HG03175 (cell line): ENCODE results near the gene GPR143.
"Not testable (repeated sequence)": the region's sequence is repeated elsewhere in the genome, so short reads cannot be mapped to it uniquely, and the experiment has no call there.

Experiments used
- ATAC-seq: cut with Tn5 transposase; IDR thresholded peaks from one replicate; pipeline ENCODE4 v1.9.1; 2021; ENCODE audit warnings: mild to moderate bottlenecking, moderate library complexity; ENCODE audit not compliant: unreplicated experiment

The GPR143 gene

DNA sequence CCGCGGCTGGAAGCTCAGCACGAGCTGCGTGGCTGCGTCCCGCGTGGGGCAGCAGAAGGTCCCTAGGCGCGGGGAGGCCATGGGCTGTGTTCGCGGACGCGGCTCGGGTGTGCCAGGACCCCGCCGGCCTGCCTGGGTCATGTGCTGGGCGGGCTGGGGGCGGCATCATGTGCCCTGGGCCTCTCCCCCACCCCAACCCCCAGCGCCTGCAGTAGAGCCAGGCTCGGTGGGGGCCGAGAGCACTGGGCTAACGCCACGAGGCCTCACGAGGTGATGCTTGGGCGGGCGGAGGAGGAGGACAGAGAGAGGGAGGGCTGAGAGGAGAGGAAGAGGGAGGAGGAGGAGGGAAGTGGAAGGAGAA lies at the start of gene GPR143:
GPR143 (minus strand) TSS at position 111 of the 361 bp plus-strand sequence; CDS start at position 81, 30 bp downstream.
- ATAC-seq = no peak

DNA sequence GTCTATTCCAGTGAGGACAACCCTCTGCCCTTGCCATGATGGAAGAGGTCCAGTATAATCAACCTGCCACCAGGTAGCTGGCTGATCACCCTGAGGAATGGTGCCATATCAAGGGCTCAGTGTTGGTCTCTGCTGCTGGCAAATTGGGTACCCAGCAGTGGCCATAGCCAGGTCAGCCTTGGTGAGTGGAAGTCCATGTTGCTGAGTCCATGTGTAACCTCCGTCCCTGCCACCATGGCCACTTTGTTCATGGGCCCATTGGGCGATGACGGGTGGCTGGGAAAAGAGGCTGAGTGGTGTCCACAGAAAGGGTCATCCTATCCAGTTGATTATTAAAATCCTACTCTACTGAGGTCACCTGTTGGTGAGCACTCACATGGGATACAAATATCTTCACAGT lies 45.4 kb upstream of the GPR143 start:
- ATAC-seq = not testable (repeated sequence)

DNA sequence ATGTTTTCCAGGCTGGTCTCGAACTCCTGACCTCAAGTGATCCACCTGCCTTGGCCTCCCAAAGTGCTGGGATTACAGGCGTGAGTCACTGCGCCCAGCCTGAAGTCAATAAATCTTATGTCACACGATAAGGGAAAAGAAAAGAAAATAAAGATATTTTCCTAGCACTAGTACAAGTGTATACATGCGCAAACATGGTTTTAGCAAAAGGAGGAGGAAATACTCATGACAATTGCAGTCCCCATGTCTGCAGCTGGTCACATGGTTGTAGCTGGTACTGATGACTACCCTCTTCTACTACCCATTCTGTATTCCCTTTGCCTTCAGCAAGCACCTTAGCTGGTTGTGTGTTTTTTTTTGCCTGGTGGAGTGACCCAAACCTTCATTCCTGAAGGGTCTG lies 44.2 kb upstream of the GPR143 start:
- not testable (repeated sequence) for ATAC-seq

DNA sequence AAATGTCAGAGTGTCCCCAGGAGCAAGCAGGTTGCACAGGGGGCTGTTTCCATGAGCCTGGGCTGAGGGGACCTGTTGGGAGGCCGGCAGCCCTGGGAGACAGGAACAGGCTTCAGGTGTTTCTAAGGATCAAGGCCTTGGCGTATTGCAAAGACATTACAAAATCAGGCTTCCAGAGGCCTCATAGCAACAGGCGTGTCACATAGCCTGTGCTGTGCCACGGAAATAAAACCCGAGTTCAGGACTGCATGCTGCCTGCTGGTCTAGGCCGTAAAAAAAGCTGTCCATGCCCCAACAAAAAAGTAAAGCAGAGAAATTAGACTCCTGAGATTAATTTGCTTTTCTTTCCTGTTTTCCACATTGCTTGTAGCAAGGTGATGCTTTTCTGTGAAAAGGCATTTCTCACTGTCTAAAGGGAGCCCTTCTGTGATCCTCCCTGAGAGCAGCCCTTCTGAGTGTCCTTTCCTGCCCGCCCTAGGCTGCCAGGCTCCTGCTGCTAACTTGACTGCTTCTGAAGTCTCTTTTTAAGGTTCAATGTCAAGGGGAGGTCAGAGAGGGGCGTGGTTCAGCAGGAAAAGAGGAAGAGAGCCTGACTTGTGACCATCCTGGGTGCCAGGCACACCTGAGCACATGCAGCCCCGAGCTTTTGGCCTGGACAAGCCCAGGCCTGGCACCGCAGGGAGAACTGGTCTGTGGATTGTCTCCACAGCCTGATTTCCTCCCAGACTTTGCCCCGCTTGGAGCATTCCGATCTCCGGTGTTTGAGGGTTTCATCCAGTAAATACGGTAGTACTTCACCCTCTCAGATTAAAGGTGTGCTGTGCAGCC lies 41.9 kb upstream of the GPR143 start:
- no peak for ATAC-seq

DNA sequence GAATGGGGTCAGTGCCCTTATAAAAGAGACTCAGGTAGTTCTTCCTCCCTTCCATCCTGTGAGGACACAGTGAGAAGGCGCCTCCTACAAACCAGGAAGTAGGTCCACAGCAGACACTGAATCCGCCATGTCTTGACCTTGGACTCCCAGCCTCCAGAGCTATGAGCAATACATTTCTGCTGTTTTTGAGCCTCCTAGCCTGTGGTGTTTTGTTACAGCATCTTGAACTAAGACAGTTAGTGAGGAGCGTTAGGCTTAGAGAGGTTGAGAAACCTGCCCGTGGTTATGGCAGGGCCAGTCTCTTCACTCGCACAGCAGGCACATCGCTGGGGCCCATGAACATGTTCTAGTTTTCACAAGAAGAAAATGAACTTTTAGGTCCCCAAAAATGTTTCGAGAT lies 40.3 kb upstream of the GPR143 start:
- ATAC-seq = no peak

DNA sequence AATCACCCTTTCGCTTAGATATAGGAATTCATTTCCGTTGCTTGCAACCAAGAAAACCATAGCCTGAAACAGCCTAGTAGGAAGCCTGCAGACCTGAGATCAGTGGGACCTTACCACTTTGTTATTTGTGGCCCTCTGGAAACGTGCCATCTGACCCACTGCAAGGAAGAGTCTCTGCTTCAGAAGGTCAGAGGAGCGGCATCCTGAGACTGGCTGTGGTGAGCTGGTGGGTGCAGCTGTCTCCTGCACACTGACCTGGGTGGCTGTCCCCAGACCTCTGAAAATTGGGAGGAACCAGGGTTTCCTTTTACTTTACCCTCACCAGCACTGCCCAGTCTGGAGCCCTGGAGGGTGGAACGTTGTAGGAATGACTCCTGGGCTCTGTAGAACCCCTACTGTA lies 38.8 kb upstream of the GPR143 start:
- no peak for ATAC-seq

DNA sequence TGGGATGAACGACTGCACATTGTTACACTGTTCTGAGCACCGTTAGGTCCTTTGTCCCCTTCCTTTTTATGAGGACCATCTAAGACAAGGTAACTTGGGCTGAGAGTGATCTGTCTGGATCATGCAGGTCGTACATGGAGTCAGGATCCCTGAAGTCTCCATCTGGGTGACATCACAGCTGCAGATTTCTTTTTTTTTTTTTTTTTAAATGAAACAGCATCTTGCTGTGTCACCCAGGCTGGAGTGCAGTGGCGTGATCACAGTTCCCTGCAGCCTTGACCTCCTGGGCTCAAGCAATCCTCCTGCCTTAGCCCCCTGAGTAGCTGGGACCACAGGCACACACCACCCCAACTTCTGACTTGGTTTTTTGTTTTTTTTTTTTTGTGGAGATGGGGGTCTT lies 37.1 kb upstream of the GPR143 start:
- ATAC-seq = no peak

DNA sequence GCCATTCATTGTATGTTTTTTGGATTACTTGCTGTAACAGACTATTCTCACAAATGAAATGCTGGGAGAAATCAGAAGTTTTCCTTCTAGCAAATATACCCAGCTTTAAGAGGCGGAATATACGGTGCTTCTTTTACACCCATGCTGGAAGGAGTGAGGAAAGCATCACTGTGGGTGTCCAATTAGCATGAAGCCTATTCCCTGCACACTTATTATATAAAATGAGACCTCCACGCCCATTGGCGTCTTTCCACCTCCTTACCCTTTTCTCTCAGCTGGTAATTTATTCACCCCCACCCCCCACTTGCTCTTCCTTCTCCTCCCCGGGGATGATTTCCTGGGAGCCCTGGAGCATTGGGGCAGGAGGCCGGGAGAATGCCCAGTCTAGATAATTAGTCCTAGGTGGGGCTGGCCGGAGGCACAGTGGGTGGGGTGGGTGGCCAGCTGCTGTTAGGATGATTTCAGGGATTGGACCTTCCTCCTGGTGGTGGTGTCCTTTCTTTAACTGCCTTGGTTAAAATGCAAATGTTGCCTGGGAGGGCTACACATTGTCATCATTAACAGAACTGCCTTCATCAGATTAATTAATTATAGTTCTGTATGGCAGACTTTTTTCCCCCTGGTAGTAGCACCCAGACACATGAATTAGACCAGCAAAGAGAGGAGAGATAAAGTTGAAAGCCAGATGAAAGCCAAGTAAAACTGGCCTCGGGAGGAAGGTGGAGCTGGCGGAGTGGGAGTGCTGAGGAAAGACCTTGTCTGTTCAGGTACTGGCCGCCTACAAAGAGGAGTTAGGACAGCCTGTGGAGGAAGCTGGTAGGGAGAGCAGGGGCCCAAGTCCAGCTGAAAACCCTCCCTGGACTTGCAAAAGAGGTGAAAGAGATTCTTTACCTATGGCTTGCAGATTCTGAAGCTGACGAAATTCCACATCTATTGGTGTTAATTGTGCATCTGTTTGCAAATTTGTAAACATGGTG lies 32.0 kb upstream of the GPR143 start:
- ATAC-seq = no peak

DNA sequence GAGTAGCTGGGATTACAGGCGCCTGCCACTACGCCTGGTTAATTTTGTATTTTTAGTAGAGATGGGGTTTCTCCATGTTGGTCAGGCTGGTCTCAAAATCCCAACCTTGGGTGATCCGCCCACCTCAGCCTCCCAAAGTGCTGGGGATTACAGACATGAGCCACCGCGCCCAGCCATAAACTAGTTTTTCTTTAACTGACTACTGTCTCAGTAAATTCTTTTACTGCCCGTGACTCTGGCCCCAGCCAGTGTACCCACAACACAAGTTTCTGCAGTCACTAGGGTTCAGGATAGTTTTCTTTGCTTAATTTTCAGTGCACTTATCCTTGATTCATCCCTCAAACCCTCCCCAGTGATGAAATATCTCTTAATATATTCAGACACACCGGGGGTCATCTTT lies 28.8 kb upstream of the GPR143 start:
- no peak for ATAC-seq

DNA sequence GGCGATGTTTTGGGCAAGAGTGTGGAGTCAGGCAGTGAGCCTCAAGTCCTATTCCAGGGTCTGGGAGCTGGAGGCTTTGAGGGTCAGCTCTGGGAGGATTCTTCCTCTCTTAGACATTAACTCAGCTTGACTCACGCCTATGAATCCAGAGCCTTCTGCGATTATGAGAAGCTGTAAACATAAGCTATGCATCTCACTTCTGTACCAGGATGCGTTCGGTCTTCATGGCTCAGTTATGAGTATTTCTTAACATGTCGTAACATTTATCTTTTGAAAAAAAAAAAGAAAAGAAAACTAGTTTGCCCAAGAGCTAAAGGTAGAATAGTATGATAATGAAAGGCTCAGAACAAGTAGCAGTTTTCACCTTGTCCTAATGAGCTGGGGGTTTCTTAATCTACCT lies 25.2 kb upstream of the GPR143 start:
- ATAC-seq = no peak

DNA sequence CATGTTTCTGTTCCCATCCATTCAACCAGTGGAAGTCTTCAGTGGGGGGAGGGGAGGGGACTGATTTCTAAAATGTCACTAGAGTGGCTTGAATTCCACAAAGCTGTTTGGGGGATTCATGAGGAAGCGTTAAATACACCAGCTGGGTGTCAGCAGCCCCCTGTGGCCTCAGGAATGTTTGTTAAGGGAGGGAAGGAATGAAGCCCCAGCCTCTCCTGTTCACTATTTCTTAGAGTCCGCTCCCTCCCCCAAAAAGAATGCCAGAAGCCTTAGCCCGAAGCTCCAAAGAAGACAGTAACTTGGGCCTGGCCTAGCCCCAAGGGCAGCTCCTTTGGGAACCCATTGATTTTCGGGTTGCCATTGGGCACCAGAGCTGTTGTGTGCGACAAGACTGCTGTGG lies 23.9 kb upstream of the GPR143 start:
- ATAC-seq = no peak

DNA sequence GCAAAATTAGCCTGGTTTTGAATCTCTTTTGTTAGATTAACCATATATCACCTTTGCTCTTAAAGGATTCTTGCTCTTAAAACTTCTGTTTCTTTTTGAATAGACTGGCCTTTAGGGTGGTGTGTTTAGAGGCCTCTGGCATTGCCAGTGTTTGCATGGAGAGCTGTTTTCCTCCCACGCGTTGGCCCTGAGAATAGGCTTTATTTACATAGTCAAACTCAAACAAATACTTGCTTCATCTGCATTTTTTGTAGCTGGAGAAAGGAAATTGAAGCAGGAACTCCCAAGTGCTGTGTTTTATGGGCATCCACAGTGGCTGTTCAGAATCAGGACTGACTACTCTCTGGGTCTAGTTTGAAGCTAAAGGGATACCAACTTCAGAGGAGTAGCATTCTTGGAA lies 23.3 kb upstream of the GPR143 start:
- no peak for ATAC-seq

DNA sequence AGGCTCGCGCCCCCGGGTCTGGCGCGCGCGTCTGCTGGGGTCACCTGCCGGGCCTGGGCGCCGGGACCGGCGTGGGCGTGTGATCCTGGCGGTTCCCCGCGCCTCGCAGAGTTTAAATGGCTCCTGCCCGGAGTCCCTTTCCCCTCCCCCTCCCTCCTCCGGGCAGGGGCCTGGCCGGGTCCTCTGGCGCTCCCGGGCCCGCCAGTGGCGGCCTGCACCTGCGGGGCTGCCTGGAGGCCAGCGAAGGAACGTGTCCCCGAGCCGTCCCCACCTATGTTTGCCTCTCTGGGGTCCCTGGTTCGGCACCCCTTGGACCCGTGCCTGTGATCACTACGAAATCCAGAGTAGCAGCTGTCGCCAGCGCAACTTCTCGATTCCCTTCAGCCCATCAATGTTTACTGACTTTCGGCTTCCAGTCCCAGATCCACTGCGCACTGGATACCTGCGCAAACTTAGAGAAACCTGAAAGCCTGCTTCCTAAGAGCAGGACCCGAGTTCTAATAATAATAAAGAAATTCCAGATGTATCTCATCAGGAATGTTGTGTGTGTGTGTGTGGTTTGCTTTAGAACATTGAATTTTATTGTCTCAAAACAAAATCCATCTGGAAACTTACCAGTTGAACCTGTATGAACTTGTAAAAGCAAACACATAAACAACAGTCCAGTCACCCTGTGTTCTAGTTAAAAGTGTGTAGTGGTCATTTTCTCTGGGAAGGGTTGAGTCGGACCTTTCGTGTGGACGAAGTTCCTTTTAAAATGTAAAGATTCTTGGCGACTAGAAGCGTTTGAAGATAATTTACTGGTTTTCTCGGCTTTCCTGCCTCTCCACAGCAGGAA lies 21.4 kb upstream of the GPR143 start:
- ATAC-seq = no peak

DNA sequence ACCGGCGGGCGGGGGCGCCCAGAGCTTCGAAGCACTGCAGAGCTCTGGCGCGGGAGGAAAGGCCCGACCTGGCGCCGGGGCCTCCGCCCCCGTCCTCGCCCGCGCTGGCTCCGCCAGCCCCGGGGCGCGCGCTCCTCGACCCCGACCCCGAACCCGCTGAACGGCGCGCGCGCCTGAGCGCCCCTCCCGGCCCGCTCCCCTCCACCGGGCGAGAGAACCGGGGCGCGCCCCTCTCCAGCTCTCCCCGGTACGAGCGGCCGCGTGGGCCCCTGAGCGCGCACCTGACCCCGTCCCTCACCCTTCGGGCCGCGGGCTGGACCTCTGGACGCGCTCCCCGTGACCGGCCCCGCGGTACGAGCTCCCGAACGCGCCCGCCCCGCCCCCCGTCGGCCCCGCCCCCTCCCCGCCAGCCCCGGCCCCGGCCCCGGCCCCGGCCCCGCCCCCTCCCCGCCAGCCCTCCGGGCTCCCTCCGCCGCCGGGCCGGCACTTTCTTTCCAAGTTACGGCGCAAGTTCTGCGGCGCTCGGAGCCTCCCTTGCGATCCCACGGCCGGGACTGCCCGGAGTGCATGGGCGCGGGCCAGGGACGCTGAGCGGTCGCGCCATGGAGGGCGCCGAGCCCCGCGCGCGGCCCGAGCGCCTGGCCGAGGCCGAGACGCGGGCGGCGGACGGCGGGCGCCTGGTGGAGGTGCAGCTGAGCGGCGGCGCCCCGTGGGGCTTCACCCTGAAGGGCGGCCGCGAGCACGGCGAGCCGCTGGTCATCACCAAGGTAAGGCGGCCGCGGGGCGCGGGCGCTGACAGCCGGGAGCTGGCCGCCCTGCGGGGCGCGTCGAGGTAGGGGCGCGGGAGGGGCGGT lies 20.5 kb upstream of the GPR143 start, which contains the start of gene SHROOM2:
SHROOM2 (plus strand) TSS at position 486 of the 854 bp plus-strand sequence; CDS start at position 603, 117 bp downstream.
- ATAC-seq = no peak

DNA sequence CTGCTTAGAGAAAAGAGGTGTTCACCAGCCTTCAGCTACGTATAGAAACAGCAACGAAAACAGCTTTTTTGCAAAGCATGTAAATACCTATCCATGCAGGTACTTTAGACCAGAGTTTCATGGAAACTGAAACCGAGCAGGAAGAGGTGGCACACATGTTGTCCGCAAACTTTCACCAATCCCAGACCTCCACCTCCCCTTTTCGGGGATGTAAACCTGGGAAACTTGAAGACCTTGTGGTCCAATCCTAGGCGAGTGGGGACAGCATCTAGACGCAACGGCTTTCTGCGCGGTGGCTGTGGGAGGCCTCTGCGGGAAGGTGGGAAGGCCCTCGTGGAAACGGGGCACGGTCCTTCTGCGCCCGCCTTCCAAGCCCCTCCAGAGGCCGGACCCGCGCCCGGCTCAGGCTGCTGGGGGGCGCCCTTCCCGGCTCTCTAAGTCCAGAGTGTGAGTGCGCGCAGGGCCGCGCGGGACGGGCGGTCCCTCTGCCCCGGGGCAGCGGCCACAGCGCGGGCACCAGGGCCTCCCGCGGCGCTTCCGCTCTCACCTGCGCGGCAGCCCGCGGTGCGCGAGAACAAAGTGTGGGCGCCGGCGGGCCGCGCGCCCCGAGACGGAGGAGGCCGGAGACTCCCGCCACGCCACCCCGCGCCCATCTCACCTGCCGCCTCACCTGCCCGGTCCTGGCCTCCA lies 19.8 kb upstream of the GPR143 start:
- no peak for ATAC-seq

DNA sequence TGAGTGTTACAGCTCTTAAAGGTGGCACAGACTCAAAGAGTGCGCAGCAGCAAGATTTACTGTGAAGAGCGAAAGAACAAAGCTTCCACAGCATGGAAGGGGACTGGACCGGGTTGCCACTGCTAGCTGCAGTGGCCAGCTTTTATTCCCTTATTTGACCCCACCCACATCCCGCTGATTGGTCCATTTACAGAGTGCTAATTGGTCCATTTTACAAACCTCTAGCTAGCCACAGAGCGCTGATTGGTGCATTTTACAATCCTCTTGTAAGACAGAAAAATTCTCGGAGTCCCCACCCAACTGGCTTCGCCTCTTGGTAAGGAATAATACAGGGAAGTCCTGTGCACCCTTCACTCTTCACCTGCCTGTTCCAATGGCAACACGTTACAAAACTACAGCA lies 18.7 kb upstream of the GPR143 start:
- ATAC-seq = no peak

DNA sequence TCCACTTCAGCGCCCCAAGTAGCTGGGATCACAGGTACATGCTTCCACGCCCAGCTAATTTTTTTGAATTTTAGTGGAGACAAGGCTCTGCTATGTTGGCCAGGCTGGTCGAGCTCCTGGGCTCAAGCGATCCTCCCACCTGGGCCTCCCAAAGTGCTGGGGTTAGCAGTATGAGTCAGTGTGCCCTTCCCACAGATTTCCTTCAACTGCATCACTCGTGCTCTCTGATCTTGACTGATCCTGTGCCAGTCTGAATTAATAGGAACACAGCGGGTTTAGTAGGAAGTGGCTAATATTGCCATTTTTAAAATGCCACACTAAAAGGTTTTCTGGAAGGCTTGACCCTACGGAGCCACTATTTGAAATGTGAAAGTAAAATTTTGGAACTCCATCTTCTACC lies 16.3 kb upstream of the GPR143 start:
- ATAC-seq = no peak

DNA sequence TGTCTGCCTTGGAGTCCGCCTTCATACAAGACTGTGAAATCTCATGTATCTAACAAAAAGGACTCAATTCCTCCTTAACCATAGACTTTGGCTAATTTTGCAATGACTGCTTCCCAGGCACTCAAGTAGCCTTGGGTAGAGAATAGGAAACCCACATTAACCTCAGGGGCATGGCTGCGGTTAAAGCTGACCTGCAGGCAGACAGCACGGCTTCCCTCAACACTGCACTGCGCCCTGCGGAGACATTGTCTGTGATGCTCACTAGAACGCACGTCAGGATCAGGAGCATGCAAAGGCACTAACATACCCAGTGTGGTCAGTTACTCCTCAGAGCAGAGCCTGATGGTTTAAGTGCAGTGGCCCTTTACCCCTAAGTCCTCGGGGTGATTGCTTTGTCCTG lies 10.3 kb upstream of the GPR143 start:
- no peak for ATAC-seq

DNA sequence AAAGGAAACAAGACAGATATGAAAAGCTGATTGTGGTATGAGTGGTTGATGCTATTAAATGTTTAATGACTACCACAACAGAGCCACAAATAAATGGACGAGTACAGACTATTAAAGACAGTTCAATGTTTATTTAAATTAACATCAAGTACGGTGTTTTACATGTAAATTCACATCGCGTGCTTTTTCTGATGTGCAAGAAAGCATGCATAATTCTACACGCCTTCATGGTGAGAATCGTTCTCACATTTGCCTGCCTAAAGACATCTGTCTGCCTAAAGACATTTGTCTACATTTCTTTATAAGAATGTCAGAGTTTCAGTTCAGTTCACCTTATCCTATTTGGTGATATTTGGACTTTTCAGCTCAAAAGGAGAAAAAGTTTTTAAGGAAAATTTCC lies 7.3 kb upstream of the GPR143 start:
- ATAC-seq = no peak
